MM.1S (cell line): ENCODE measurements around the gene FCHSD2.

Experiments
- CTCF ChIP-seq: fragments of 300-600 bp; sonication (generic); IDR thresholded peaks from 2 replicates; pipeline ENCODE4 v1.5.1; 2016; ENCODE audit warnings: antibody characterized with exemption, low read length, mixed read lengths
- EZH2 ChIP-seq: fragments of 300-600 bp; sonication (generic); optimal IDR thresholded peaks from 2 replicates; pipeline ENCODE3; 2017; ENCODE audit warnings: low read depth, mild to moderate bottlenecking, antibody characterized with exemption, low read length, mixed read lengths

DNA sequence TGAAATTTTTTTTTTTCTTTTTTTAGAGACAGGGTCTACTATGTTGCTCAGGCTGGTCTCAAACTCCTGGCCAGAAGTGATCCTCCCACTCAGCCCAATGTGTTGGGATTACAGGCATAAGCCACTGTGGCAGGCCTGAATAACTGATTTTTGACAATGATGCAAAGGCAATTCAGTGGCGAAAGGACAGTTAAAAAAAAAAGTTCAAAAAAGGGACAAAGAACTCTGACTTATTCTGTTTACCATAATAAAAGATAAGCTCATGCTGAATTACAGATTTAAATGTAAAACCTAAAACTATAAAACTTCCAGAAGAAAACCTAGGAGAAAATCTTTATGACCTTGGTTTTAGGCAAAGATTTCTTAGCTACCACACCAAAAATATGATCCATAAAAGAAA, 279.0 kb downstream of the FCHSD2 start:
- TF ChIP-seq CTCF, result no peak
- TF ChIP-seq EZH2, result no peak
